IPS-15b (cell line): ENCODE data around the gene ZDHHC3.
"Not testable (repeated sequence)": the region's sequence is repeated elsewhere in the genome, so short reads cannot be mapped to it uniquely, and the experiment has no call there.

Source experiments
- H3K27me3 ChIP-seq: one replicate; pipeline ENCODE4 v1.6.1; 2013; ENCODE audit warnings: low read length; ENCODE audit not compliant: control insufficient read depth, insufficient read depth
- H3K36me3 ChIP-seq: one replicate; pipeline ENCODE4 v1.6.1; 2013; ENCODE audit warnings: low read length; ENCODE audit not compliant: control insufficient read depth, insufficient read depth
- H3K4me1 ChIP-seq: one replicate; pipeline ENCODE4 v1.6.1; 2013; ENCODE audit warnings: mild to moderate bottlenecking, low read length; ENCODE audit not compliant: control insufficient read depth, insufficient read depth
- H3K4me3 ChIP-seq: one replicate; pipeline ENCODE4 v1.5.1; 2013; ENCODE audit warnings: low read depth, low read length
- H3K9ac ChIP-seq: one replicate; pipeline ENCODE4 v1.6.1; 2013; ENCODE audit warnings: low read depth, mild to moderate bottlenecking, low read length
- H3K9me3 ChIP-seq: one replicate; pipeline ENCODE4 v1.6.1; 2013; ENCODE audit warnings: mild to moderate bottlenecking, low read length; ENCODE audit not compliant: control insufficient read depth, insufficient read depth

ZDHHC3 gene

GRCh38 chr3:44958386-44958785, 17.6 kb downstream of the ZDHHC3 start:
- H3K36me3 ChIP-seq, result peaks cover 16% of the 10 kb centered on the region
- no peak overlapping the region for H3K4me3 ChIP-seq
- H3K9me3 ChIP-seq, result no peaks in the 10 kb centered on the region
- H3K9ac ChIP-seq, result no peak overlapping the region
- no peaks in the 10 kb centered on the region for H3K4me1 ChIP-seq
- no peaks in the 10 kb centered on the region for H3K27me3 ChIP-seq

GRCh38 chr3:44957986-44958385, 18.0 kb downstream of the ZDHHC3 start:
- H3K4me1 ChIP-seq, result no peaks in the 10 kb centered on the region
- no peaks in the 10 kb centered on the region for H3K27me3 ChIP-seq
- H3K9ac ChIP-seq, result no peak overlapping the region
- H3K9me3 ChIP-seq, result no peaks in the 10 kb centered on the region
- H3K36me3 ChIP-seq, result peaks cover 16% of the 10 kb centered on the region
- no peak overlapping the region for H3K4me3 ChIP-seq

- peaks cover 4% of the 10 kb centered on the region for H3K4me1 ChIP-seq
- H3K4me3 ChIP-seq, result no peak overlapping the region
- no peaks in the 10 kb centered on the region for H3K9me3 ChIP-seq
- H3K36me3 ChIP-seq, result peaks cover 16% of the 10 kb centered on the region
- H3K9ac ChIP-seq, result no peak overlapping the region
- H3K27me3 ChIP-seq, result no peaks in the 10 kb centered on the region
Observed at GRCh38 chr3:44955917-44956316, 20.1 kb downstream of the ZDHHC3 start.

GRCh38 chr3:44954962-44955361, 21.0 kb downstream of the ZDHHC3 start:
- H3K4me1 ChIP-seq, result peaks cover 10% of the 10 kb centered on the region
- H3K36me3 ChIP-seq, result peaks cover 16% of the 10 kb centered on the region
- H3K27me3 ChIP-seq, result no peaks in the 10 kb centered on the region
- no peaks in the 10 kb centered on the region for H3K9me3 ChIP-seq
- H3K4me3 ChIP-seq, result no peak overlapping the region
- H3K9ac ChIP-seq, result no peak overlapping the region

GRCh38 chr3:44954304-44954703, 21.7 kb downstream of the ZDHHC3 start:
- peaks cover 10% of the 10 kb centered on the region for H3K4me1 ChIP-seq
- H3K27me3 ChIP-seq, result no peaks in the 10 kb centered on the region
- no peak overlapping the region for H3K9ac ChIP-seq
- no peaks in the 10 kb centered on the region for H3K9me3 ChIP-seq
- no peak overlapping the region for H3K4me3 ChIP-seq
- H3K36me3 ChIP-seq, result peaks cover 16% of the 10 kb centered on the region

- H3K4me3 ChIP-seq, result no peak overlapping the region
- no peak overlapping the region for H3K9ac ChIP-seq
- H3K9me3 ChIP-seq, result no peaks in the 10 kb centered on the region
- H3K27me3 ChIP-seq, result no peaks in the 10 kb centered on the region
- peaks cover 9% of the 10 kb centered on the region for H3K36me3 ChIP-seq
- H3K4me1 ChIP-seq, result peaks cover 10% of the 10 kb centered on the region
Observed at GRCh38 chr3:44952689-44953088, 23.3 kb downstream of the ZDHHC3 start.

GRCh38 chr3:44950275-44950734, 25.7 kb downstream of the ZDHHC3 start:
- Histone ChIP-seq H3K4me3 (no peak overlapping the region), H3K36me3 (peaks cover 5% of the 10 kb centered on the region), H3K27me3 (no peaks in the 10 kb centered on the region), H3K9ac (no peak overlapping the region), H3K9me3 (no peaks in the 10 kb centered on the region), H3K4me1 (peaks cover 10% of the 10 kb centered on the region)

- H3K27me3 ChIP-seq, H3K36me3 ChIP-seq, H3K9ac ChIP-seq, H3K4me3 ChIP-seq, H3K9me3 ChIP-seq: not testable (repeated sequence)
- peaks cover 10% of the 10 kb centered on the region for H3K4me1 ChIP-seq
Observed at GRCh38 chr3:44949770-44950169, 26.2 kb downstream of the ZDHHC3 start.

GRCh38 chr3:44948239-44948638, 27.7 kb downstream of the ZDHHC3 start:
- no peaks in the 10 kb centered on the region for H3K27me3 ChIP-seq
- H3K4me3 ChIP-seq, result no peak overlapping the region
- H3K4me1 ChIP-seq, result peaks cover 10% of the 10 kb centered on the region

GRCh38 chr3:44942202-44942921, 33.6 kb downstream of the ZDHHC3 start:
- H3K9me3 ChIP-seq, result no peaks in the 10 kb centered on the region
- no peaks in the 10 kb centered on the region for H3K27me3 ChIP-seq
- no peak overlapping the region for H3K9ac ChIP-seq
- peaks cover 33% of the 10 kb centered on the region for H3K36me3 ChIP-seq
- H3K4me1 ChIP-seq, result no peaks in the 10 kb centered on the region
- no peak overlapping the region for H3K4me3 ChIP-seq

More at GRCh38 chr3:44948239-44948638, 27.7 kb downstream of the ZDHHC3 start:
- Histone ChIP-seq H3K9ac (no peak overlapping the region), H3K9me3 (no peaks in the 10 kb centered on the region), H3K36me3 (peaks cover 5% of the 10 kb centered on the region)

- Histone ChIP-seq H3K36me3 (peaks cover 30% of the 10 kb centered on the region), H3K27me3 (no peaks in the 10 kb centered on the region), H3K4me1 (no peaks in the 10 kb centered on the region), H3K9me3 (no peaks in the 10 kb centered on the region), H3K9ac (no peak overlapping the region), H3K4me3 (no peak overlapping the region)
Observed at GRCh38 chr3:44939581-44940036, 36.4 kb downstream of the ZDHHC3 start.
